NCI-H446 (cell line): Measurements from ENCODE around the gene MKNK1.

ENCODE experiments used
- DNase-seq, 2 experiments: peaks; one replicate each; lab custom pipeline; 2025; lab: John Stamatoyannopoulos, UW

Gene MKNK1

DNA sequence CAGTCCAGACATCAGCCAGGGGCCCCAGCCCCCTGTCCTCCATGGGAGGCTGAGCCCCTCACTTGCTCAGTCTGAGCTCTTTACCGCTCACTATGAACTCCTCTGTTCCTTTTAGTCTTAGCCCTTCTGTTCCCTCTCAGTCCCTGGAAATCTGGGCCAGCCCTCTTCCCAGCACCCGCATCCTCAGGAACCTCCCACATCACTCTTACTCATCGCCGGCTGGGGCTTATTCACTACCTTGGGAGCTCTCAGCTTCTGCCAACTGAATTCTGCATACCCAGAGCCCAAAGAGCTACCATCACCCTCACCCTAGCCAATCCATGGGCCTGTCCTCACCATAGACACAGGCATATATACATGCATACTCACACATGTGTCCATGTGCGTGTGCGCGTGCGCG, 64.1 kb downstream of the MKNK1 start:
- DNase-seq = no peak

DNA sequence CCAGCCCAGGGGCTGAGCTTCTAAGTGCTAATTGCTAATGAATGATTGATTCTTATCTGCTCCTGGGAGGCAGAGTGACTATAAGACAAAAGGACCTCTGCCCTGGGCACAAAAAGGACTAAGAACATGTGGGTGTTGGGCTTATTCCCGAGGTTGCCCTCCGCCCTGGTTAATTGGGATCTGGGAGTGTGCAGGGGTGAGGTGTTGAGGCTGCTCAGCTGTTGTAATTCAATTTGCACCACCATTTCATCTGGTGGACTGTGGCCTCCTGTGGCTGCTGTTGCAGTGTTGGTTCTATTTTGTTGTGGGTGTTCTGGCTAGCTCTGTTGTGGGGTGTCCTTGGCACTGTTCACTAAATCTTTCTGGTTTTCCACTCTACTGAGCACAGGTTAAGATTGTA, 65.9 kb downstream of the MKNK1 start:
- DNase-seq = no peak

DNA sequence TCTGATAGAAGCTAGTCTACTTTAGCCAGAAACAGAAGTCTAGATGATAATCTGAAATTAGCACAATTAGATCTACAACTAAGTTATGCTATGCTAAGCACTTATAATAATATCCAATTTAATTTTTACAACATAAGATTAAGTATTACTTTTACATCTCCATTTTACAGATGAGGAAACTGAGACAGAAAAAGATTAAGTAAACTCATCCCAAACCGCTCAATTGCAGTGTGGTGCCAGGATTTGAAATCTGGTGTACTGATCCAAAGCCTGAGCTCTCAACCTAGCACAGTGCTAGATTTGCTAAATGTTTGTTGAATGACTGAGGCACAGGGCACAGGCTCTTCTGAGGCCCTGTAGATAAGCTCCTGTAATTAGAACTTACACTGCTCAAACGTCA, 66.4 kb downstream of the MKNK1 start:
- no peak for DNase-seq

DNA sequence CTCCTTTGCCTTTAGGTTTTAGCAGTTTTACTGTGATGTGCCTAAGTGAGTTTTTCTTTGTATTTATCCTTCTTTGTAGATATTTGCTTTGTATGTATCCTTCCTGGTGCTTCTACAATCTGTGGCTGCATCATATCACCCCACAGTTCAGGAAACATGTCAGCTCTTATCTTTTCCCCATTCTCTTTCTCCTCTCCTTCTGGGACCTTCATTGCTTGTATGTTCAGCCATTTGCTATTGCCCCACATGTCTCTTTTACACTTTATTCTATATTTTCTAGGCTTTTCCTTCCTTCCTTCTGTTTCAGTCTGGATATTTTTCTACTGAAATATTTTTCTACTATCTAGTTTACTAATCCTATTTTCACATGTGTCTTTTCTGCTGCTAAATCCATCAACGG, 67.5 kb downstream of the MKNK1 start:
- DNase-seq = no peak

DNA sequence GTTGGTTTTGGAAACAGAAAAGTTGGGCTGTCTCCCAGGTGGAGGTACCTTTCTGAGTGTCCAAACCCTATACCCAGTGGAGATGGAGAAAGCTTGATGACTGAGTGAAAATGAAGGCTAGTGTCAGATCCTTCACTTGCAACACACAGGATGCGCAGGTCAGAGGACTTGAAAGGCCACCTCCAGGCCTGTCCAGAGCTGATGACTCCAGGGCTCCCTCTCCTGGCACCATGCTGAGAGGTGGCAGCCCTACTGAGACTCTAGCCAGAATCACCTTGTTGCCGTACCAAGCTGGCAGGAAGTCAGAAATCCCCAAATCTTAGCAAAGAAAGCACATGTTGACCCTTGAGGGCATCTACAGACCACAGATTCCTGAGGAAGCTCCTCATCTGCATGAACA, 69.0 kb downstream of the MKNK1 start:
- no peak for DNase-seq

DNA sequence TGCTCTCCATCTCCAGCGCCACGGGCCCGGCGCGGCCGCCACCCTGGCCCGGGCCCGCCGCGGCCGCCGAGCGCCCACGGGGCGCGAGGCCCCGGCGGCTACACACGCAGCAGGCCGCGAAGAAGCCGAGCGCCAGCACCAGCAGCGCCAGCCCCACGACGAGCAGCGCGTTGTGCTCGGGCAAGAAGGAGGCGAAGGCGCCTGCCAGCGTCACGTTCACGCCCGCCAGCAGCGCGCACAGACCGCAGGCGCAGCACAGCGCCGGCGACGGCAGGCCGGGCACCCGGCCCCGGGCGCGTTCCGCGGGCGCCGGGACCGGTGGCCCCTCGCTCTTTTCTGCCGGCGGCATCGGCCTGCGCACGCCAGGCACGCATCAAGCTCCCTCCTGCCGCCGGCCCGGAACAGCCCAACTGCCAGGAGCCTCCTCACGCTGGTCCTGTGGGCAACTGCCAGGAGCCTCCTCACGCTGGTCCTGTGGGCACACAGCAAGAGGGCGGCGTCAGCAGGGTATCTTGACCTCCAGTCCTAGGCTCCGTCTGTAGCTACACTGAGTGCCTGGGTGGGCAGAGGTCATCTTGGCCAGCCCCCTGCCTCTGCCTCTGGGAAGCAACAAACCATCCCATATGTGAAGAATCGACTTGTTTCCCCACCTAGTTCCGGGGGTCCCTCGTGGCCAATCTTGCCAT, 70.7 kb downstream of the MKNK1 start:
- DNase-seq = no peak

DNA sequence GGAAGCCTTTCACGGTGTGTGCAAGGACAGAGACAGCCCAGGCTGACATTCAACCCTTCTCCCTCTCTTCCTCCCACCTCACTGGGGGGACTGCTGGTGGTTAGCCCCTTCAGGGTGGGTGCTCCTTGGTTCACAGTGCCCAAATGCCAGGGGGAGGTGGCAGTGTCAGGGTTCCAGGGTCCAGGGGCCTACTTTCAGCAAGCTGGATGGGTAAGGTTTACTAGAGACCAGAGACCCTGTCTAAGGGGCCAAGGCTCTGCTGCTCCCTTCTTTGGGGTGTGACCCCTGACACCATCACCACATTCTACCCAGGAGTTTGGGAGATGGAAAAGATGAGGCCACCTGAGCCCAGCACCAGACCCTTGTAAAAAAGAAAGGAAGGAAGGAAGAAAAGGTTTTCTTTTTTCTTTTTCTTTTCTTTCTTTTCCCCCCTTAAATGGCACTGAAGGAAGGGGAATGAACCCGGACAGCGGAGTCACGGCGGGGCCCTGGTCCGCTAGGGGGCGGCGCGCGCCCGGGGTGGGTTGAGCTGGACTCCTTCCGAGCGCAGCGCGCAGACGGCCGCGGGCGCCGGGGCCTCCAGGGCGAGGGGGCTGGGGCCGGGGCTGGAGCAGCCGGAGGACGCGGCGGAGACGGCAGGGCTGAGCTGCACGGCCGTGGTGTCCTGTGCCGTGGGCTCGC, 71.4 kb downstream of the MKNK1 start:
- DNase-seq = peak in 1 of 2 experiments; percentile 62

DNA sequence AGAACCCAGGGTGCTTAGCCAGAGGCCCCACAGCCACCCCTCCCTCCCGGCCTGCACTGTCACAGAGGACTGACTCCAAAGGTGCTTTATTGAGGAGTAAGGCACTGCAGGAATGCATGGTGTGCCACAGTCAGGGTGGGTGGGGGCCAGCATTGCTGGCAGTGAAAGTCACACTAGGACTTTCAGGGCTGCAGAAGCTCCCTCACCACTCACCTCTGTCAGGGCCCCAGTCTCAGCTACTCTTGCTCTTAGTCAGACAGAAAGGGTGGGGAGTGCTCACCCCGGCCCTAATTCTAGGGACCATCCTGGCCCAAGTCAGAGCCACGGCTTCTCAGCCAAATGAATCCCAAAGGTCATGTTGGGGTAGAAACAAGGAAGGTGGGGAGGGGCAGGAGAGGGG, 72.0 kb downstream of the MKNK1 start:
- DNase-seq = no peak

DNA sequence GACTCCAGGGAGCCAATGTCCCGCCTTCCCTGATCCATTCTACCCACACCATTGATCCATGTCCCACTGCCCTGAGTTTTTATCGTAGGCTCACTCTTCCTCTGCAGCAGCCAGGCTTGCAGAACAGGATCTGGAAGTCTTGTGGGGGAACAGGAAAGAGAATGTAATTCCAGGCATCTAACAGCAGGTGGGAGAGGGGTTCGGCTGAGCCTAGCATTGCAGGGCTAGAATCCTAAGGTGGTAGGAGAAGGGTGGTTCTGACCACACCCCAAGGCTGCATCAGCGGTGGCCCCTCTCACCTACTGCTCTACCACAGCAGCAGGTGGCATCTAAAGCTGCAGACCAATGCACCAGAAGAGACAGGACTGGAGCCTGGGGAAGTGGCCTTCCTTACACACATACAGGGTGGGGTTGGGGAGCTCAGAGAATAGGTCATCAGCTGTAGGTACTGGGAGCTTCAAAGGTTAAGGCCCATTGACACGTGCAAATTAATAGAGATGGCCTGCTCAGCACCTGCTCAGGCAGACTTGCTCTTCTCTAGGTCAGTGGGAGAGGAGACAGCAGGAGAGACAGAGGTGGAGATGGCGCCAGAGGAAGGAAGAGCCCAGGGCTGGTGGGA, 73.2 kb downstream of the MKNK1 start:
- no peak for DNase-seq

DNA sequence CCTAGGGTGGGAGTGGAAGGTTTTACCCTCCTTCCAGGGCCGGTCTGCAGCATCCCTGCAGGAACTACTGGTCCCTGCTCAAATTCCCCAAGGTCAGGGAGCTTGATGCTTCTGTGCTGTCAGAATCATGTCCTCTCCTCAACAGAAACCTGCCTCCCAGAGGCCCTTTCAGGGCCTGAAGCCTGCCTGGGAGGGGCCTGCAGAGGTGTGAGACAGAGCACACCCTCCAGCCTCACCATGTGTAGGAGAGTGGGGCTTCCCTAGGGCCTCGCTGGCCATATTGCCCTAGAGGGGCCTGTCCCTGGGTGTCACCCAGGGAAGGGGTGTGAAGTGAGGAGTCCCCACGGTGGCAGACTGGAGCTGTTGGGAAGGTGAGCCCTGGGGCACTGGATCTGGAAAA, 73.8 kb downstream of the MKNK1 start:
- DNase-seq = no peak

DNA sequence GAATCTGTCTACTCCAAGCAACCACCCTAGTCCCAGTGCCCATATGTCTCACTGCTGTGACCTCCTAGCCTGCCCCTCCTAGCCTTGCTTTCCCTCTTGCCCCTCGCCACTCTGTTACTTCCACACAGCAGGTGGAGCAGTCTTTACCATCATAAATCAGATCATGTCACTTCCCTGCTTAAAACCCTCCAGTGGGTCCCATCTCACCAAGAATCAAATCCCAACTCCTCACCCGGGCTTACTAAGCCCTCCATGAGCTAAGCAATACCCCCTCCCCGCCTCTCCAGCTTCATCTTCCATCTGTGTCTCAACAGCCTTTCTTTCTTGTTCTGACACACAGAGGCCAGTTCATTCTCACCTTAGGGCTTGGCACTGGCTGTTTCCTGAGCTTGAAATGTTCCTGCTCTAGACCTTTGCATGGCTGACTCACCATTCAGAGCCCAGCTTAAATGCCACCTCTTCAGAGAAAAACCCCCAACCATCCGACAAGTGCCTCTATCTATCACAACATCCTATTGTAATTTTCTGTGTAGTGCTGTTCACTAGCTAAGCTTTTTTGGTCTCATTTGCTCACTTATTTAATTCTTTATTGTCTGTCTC, 74.9 kb downstream of the MKNK1 start:
- DNase-seq = no peak

DNA sequence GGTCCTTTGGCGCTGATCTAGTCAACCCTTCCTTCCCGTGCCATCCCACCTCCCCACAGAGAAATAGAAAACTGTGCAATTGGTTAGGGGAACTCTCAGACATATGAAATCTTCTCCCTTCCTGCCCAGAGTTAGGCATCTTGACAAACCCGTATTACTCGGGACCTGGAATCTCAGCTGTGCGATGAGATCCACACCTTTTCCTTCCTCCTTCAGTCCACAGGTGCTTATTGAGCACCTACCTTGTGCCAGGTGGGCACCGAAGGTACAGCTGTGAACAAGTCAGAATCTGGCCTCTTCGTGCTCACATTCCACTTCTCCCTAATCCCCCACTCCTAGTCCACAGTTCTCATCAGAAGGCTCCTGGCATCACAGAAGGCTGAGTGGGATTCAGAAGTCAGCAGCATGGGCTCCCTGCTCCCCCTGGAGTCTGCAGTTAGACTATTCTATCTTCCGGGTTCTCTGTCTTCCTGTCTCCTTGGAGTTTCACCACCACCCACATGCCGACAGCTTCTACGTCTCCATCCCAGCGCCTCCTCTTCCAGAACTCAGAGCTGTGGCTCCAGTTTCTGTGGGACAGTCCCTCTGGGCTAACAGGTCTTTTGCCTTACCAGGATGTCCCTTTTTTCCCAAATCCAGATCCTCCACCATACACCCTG, 75.6 kb downstream of the MKNK1 start:
- peak; percentile 23 to 53 for DNase-seq

DNA sequence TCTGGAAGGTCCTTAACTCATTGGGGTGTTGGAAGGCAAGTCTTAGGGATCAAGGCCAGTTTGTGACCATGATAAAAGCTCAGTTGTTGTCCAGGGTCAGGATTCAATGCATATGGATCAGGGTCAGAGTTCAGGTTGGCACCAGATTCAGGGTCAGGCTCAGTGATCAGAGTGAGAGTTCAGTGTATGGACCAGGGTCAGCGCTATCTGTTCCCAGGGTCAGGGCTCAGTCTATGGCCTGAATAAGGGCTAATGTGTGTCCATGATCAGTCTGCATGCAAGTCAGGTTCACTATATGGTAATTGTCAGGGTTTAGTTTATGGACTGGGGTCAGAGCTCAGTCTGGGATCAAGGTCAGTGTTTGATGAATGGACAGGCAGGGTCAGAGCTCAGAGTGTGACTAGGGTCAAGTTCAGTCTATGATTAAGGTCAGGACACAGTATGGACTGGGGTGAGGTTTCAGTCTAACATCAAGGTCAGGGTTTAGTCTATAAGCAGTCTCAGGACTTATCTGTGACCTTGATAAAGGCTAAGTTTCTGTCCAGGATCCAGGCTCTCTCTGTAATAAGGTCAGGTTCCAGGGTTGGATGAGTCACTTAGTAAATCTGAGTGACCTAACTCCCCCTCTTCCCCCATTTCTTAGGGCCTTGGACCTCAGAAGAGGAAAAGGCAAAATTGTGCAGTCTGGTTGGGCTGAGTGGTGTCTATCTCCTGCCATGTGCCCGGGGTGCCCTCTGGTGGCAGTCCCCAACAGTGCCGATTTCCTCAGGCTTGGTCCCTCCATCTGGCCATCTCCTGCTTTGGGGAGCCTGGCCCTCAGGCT, 76.4 kb downstream of the MKNK1 start:
- peak; percentile 53 to 84 for DNase-seq

DNA sequence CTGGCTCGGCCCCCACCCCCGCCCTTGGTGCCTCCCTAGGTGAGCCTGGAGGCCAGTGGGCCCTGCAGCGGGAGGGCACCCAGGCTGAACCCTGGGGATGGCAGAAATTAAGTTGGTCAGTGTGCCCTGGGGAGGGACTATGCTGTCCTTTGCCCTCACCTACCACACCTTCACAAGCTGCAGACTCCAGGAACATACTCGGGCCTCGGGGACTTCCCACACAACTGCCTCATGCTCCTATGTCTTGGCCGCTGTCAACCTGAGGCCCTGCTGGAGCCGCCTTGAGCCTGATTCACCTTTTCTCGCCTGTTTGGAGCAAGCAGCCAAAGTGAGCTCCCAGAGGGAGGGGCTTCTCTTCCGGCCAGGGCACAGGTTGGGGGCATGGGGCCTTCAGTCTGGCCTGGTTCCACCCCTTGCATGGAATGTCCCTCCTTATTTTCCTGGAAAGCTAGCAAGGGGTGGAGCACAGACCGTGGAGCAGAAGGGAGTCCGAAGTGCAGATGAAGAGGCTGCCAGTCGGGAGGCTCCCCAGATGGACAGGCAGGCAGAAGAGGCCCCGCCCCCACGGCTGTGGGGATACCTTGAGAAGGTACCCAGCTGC, 77.3 kb downstream of the MKNK1 start:
- no peak for DNase-seq

DNA sequence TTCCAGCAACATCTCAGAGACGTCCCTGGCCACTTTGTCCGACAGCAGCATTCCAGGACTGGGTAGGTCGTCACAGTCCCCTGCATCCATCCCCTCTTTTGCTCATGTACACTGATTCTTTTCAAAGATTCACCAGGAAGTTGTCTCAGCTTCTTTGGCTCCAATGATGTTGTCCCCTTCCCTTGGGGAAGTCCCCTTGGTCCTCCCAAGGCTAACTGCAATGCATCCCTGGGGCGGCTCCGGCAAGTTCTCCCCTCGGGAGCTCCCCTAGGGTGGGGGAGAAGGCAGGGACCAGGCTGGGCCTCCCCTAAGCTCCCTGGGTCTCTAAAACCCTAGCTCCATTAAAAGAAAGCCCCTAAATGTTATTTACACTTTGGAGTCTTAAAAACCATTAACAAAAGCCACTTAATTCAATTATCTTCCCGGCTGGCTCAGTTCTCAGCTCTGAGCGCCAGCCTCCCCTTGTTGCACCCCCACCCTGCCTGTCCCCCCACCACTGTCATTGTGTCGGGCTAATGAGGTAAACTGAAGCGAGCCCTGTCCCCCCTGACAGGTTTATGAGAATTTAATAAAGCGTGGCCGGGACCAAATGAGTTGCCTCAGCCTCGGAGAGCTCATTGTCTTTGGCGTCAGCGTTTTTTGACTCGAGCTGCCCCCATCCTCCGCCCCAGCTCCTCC, 77.9 kb downstream of the MKNK1 start:
- no peak for DNase-seq

DNA sequence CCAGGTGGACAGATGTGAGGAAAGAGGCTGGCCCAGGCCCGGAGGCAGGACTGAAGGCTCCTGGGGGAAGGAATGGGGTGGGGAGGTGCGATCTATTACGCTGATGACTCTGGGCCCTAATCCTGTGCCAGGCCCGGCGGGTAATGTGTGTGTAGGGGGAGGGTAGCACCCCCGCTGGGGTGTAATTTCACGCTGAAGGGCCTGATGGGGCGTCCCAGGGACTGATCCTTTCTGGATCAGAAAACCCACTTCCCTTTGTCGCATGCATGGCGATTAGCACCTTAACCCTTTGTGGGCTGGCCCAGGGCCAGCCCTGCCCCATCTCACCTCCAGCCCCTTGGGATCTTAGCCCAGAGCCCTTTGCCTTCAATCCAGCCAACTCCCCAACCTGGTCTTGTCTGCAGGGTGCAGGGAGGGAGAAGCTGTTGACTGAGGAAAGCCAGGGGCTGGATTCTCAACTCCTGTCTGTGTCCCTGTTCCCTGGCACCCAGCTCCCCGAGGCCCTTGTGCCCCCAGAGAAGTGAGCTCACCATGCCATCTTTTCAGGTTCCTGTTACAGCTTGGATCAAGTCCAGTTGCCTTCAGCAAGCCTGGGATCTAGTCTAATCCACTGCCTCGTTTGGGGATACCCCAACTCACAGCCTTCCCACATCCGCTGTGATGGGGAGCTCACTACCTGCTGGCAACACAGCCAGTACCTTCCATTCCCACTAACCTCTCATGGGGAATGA, 78.7 kb downstream of the MKNK1 start:
- peak in 1 of 2 experiments; percentile 44 for DNase-seq

DNA sequence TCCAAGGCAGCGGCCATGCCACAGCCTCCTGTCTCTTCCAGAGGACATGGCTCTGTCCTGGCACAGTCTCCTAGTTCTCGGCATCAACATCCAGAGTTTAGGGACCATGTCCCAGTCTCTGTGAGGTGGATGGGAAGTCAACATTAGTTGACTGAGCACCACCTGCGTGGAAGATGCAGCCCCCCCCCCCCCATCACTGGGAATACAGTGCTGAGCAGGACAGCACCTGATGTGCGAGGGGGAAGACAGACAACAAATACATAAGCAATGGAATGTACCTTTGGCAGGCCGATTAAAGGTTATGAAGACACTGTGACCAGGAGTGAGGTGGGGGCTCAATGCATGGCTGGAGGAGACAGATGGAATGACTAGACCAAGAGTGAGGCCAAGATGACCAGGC, 79.2 kb downstream of the MKNK1 start:
- no peak for DNase-seq

DNA sequence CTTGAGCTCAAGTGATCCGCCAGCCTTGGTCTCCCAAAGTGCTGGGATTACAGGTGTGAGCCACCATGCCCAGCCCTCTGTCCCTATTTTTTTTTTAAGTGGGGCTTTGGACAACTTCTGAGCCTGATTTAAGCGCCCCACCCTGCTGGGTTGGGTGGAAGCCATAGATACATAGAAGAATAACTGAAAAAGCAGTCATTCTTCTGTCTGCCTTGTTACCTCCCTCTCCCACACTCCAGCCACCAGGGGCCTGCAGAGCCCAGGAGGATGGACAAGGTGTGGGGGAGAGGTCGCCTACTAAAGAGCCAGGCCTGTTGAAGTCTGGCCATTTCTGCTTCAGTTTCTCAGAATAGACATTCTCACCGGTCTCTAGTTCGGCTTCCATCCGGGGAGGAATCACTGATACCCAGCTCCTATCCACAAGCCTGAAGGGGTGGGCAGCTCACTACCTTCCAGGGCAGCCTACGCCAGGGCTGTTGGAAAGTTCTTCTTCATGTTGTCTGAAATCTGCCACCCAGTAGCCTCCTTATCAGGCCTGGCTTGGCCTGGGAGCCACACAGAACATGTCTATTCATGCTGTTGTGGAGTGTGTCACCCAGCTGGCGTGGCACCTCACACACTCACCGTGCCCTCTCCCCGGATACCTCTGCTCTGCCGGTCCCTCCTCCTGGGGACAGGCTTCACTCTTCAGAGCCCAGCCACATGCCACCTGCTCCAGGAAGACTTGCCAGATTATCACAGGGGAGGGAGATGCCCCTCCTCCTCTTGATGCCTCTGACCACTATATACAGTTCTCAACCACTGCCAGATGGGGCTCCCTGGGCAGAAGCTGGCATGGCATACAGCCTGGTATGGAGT, 80.3 kb downstream of the MKNK1 start:
- DNase-seq = peak; percentile 56 to 84

DNA sequence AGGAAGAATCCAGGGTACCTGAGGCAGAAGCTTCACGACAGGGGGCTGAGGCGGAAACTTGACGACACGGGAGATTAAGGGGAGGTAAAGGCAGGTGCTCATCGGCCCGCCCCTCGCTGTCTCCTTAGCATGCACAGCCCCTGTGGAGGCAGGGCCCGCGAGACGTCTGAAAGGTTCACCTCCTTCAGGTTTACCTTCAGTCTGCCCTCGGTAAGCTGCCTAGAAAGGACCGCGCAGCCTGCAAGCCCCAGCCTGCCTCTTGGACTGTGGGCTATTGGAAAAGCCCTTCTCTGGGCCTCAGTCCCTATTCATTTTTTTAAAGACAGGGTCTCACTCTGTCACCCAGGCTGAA, 81.1 kb downstream of the MKNK1 start:
- no peak for DNase-seq
